Adipose tissue (tissue), 3 donors: ENCODE measurements around the gene WFDC1. TPM values are rescaled to one million over a fixed set of nuclear protein-coding genes. Genes with fewer than 3 reads are reported as not detected.

Experiments
- H3K27ac ChIP-seq: one replicate; pipeline ENCODE4 v1.5.1; 2013; ENCODE audit warnings: low read depth, low read length
- WGBS, 3 donors: extraction: QIAGEN DNeasy Blood & Tissue Kit; methylation state at CpG; one replicate each; pipeline ENCODE4 v1.1.7; 2013; 5-methylcytosine and 5-hydroxymethylcytosine counted together
- polyA plus RNA-seq, 3 donors: library from polyadenylated mRNA; stranded (reverse); fragments of 200-250 nt; gene quantifications; one replicate each; pipeline ENCODE4 v1.2.3, GENCODE V29; 2013
- donor health status: healthy with polysubstance abuse.
- donor health status: Bipolar disorder and iron deficiency.
- donor health status: healthy.

Gene WFDC1, protein sequence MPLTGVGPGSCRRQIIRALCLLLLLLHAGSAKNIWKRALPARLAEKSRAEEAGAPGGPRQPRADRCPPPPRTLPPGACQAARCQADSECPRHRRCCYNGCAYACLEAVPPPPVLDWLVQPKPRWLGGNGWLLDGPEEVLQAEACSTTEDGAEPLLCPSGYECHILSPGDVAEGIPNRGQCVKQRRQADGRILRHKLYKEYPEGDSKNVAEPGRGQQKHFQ
- 1 to 10 TPM in 2 of 3 donors, under 1 TPM in 1; 0.13 to 2.1 (median 1.6) TPM for polyA plus RNA-seq

DNA sequence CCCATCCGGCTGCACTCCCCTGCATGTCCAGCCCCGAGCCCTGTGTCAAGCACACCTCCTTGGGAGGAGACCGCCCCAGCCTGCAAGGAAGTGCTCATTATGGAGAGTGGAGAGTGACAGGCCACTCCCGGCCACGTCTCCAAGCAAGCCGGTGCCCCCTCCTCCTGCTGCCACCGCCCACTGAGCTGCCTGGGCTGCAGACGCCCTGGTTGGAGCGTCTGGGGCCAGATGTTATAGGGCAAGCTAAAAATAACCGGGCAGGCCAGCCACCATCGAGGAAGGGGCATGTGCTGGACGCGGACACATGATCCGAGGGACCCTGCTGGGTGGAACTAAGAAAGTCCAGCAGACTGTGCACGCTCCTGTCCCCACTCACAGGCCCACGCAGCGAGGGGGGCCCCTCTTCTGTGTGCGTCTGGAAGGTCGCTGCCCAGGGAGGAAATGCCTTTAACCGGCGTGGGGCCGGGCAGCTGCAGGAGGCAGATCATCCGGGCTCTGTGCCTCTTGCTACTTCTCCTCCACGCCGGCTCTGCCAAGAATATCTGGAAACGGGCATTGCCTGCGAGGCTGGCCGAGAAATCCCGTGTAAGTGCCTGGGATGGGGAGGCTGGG is at the start of gene WFDC1:
WFDC1 (plus strand) TSS at position 348 of the 612 bp plus-strand sequence; CDS start at position 442, 94 bp downstream.
- H3K27ac ChIP-seq = no peak within 1 kb of the TSS
- WGBS, 3 donors = 2 to 3% (median 3%) methylated on average over 29 of the region's 29 CpGs

DNA sequence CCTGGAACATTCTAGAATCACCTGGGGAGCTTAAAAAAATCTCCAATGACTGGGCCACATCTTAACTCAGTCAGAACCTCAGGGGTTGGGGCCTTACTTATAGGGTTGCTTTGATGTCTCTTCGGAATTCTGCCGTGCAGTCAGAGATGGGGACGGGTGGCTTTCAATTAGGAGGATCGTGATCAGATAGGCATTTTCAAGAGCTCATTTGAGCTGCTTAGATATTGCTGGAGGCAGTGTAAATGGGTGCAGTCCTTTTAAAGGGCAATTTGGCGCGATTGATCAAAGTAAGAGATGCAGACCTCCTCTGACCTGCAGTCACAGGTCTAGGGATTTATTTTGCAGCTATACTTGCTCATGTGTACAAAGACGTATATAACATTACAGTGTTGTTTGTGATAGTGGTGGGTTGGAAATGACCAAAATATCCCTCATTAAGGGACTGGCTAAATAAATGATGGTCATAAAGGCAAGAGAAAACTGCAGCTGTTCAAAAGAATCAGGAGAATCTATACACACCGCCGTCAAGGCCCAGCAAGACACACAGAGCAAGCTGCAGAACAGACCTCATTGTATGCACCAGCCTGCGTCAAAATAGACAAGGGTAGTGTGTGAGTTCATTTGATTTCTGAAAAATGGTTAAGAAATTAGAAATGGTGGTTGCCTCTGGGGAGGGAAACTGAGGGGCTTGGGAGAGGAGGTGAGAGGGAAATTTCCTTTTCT is 48.6 kb upstream of the WFDC1 start:
- no peak overlapping the region for H3K27ac ChIP-seq
- WGBS, 3 donors = 64 to 90% (median 88%) methylated on average over 10 of the region's 10 CpGs

DNA sequence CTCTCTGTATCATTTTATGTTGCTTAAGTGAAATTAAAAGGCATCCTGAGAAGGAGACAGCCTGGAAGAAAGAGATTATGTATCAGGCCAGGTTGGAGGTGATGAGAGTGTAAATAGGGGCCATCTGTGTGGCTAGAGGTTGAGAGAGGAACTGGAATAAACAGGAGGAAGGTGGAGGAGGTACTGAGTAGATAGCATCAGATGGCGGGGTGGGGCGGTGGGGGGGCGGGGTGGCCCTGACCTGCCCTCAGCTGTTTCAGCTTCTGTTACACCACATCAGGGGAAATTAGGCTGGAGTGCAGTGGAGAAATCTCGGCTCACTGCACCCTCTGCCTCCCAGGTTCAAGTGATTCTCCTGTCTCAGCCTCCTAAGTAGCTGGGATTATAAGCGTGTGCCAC is 48.0 kb upstream of the WFDC1 start:
- WGBS, 3 donors = 59 to 76% (median 70%) methylated on average over 5 of the region's 5 CpGs
- no peak overlapping the region for H3K27ac ChIP-seq

DNA sequence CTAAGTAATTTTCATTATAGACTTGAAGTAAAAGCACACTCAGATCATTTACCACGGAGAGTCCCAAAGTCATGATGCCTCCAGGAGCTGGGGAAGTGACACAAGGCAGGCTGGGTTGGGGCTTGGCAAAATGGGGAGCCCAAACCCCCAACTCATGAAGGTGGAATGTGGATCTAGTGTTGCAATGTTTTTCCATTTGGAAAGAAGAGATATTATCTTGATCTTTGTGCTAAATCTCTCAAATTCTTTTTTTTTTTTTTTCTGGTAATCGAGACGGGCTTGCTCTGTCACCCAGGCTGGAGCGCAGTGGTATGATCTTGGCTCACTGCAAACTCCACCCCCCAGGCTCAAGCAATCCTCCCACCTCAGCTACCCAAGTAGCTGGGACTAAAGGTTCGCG is 47.3 kb upstream of the WFDC1 start:
- 81 to 90% (median 83%) methylated on average over 6 of the region's 6 CpGs for WGBS, 3 donors
- no peak overlapping the region for H3K27ac ChIP-seq

DNA sequence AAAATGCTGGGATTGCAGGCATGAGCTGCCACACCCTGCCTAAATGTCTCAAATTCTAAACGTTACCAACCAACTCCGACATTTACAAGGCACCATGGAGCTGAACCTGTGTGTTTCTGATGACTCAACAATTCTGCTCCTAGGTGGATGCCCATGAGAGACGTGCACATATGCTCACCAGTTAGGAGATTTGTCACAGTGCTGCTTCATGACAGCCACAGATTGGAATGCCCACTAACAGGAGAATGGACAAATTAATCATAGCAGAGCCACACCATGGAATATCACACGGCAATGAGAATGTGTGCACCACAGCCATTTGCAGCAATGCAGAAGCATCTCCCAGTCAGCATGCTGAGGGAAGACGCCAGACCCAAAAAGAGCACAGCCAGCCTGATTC is 46.8 kb upstream of the WFDC1 start:
- no peak overlapping the region for H3K27ac ChIP-seq
- WGBS, 3 donors = 79 to 92% (median 85%) methylated on average over 5 of the region's 5 CpGs

DNA sequence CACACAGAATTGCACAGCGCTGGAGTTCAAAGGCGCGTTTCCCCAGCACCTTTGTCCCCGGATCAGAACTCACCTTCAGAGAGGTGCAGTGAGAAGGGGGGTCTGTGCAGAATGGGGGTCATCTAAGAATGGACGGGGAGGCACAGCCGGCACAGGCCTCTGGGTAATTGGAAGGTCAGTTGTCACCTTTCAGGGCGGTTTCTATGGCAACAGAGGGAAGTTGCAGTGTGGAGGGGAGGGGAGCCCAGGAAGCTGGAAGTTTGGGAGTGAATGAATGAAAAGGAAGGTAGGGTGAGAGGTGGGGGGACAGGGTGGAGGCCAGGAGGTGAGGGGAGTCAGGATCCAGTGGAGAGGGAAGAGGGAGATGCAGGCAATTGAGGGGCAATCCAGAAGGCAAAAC is 42.5 kb upstream of the WFDC1 start:
- 55 to 63% (median 60%) methylated on average over 7 of the region's 7 CpGs for WGBS, 3 donors
- no peak overlapping the region for H3K27ac ChIP-seq

DNA sequence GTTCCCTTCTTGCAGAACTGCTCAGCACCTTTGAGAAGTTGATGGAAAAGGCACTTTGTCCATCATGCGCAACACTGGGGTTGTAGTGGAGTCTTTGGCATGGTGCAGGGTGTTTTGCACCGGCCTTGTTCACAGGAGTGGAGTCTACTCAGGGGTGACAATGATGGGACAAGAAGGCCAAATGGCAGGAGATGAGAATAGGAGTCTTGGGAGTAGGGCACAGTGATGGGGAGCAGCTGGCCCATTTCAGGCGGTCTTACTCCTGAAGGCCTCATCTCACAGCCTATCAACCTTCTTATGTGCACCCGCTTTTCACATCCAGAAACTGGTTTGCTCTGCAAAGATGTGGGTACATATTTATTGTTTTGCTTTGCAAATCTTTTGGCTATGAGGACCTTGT is 41.5 kb upstream of the WFDC1 start:
- 74 to 87% (median 75%) methylated on average over 4 of the region's 4 CpGs for WGBS, 3 donors
- no peak overlapping the region for H3K27ac ChIP-seq

DNA sequence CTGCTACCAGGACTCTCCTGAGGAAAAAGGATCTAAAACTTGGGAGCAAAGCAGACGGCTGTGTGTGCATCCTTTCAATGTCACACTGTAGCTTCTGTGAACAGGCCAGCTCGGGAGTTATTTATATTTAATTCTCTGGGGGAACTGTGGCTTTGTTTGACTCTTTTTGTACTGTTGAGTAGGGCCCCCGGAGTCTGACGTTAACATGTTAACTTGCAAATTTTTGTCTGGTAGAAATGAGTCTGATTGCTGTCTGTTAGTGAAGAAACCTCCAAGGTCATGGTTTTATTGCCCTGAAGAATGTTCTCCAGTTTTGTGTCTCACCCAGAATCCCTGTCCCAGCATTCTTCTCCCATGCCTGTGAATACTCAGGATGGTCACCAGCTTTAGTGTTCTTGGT is 40.6 kb upstream of the WFDC1 start:
- WGBS, 3 donors = 44 to 61% (median 44%) methylated on average over 4 of the region's 4 CpGs
- H3K27ac ChIP-seq = no peak overlapping the region

DNA sequence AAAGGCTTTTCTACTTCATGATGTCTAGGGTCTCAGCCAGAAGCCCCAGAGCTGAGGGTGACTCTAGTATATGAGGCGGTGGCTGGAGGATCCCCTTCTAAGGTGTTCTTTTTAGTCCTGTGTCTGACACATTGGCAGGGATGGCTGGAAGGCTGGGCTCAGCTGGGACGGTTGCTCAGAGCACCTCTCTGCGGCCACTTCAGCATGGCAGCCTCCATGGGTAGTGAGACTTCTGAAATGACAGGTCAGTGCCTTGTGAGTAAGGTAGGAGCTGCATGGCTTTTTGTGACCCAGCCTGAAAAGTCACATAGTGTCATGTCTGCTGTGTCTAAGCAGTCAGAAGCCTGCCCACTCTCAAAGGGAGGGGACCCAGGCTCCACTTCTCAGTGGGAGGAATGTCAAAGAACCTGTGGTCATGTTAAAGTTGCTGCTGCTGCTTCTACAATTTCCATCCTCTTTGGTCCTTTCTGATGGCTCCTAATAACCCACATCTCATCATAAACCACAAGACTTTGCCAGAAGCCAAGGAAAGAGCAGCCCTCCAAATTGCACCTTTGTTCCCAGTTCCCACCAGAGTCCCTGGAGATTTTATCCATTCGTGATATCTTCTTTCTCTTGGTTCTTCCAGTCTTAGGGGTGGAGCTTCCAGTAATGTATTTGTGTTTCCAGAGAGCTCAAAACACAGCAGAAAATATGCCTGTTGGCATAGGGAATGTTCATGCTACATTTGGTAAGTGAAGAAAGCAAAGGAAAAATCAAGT is 39.4 kb upstream of the WFDC1 start:
- H3K27ac ChIP-seq = no peak overlapping the region

DNA sequence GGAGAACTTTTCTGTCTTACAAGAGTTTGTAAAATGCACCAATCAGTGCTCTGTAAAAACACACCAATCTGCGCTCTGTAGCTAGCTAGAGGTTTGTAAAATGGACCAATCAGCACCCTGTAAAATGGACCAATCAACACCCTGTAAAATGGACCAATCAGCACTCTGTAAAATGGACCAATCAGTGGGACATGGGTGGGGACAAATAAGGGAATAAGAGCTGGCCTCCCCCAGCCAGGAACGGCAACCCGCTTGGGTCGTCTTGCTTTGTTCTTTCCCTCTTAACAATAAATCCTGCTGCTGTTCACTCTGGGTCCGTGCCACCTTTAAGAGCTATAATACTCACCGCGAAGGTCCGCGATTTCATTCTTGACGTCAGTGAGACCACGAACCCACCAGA is 36.4 kb upstream of the WFDC1 start:
- WGBS, 3 donors = 87 to 91% (median 90%) methylated on average over 11 of the region's 11 CpGs
- no peak overlapping the region for H3K27ac ChIP-seq

More for the DNA sequence above, 39.4 kb upstream of the WFDC1 start:
- 81 to 87% (median 87%) methylated on average over 4 of the region's 4 CpGs for WGBS, 3 donors

DNA sequence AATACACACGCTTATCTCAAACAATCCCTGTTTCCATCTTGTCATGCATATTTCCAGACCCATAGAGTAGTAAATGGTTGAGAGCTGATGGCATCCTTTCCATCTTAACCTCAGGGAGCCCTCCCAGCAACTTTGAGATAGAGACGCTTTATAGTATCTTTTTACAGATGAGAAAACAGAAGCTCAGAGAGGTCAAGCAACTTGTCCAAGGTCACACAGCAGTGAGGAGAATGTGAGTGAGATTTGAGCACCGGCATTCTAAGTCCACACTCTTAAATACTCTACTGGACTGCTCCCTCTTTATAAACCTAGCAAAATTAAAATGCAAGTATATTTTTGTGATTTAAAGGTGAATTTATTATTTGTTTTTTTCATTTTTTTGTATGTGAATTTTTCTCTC is 35.0 kb upstream of the WFDC1 start:
- WGBS, 3 donors = 86 to 92% (median 92%) methylated on average over 3 of the region's 3 CpGs
- H3K27ac ChIP-seq = no peak overlapping the region

DNA sequence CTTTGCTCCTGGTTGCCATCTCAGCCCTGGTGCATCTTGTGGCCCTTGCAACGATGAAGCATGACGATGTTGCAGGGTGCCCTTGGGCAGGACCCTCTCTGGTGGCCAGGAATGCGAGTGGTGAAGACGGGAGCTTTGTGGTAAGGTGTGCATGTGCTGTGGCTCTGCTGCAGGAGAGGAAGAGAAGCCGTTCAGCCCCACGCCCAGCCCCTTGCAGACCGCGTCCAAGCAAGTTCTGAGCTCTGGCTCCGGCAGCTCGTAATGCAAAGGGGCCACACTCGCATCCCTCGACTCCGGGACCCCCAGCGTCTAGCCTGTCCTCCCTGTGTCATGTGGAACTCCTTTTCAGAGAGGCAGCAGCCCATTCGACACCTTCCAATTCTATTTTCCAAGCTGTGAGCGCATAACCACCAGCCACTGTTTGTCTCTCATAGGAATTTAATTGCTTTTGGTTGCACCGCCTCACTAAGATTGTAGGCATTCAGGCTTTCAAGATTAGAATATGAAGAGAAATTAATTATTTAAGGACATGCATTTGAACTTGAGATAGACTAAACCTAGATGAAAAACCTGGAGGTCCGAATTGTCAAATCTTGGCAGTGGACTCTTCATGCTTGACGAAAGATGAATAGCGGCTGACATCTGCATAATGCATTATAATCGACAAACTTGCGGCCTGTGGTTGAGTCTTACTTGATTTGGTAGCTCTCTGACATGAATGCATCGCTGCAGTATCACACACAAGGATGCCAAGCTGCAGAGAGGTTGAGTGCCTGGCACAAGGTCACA is 33.7 kb upstream of the WFDC1 start:
- H3K27ac ChIP-seq = no peak overlapping the region
- WGBS, 3 donors = 80 to 85% (median 81%) methylated on average over 23 of the region's 23 CpGs

DNA sequence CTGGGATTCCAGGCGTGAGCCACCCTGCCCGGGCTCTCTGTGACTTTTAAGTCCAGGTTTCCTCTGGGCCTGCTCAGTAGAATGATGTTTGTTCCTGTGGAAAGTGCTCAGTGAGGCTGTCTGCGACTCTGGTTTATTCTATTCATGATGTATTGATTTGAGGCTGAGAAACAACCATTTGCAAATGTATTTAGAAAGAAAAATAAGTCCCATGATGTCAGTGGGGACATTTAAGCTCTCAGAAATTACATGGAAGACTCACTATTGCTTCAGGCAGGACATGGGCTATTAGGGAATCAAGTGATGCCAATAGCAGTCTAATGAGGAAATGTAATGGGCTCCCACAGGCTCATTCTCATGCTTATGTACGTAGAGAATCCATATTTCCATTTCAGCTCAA is 32.6 kb upstream of the WFDC1 start:
- WGBS, 3 donors = 59 to 89% (median 88%) methylated on average over 4 of the region's 4 CpGs
- no peak overlapping the region for H3K27ac ChIP-seq

DNA sequence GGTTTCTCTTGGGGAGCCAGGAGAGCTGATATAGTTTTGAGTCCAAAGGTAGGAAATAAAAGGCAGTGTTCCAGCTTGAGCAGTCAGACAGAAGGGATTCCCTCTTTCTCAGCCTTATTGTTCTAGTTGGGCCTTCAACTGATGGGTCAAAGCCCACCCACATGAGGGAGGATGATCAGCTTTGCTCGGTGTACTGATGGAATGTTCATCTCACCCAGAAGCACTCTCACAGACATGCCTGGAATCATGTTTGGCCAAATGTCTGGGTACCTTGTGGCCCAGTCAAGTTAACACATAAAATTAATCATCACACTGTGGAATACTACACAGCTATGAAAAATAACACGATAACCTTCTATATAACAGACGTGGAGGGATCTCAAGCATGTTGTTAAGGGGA is 31.7 kb upstream of the WFDC1 start:
- no peak overlapping the region for H3K27ac ChIP-seq
- 66 to 93% (median 81%) methylated on average over 3 of the region's 3 CpGs for WGBS, 3 donors

DNA sequence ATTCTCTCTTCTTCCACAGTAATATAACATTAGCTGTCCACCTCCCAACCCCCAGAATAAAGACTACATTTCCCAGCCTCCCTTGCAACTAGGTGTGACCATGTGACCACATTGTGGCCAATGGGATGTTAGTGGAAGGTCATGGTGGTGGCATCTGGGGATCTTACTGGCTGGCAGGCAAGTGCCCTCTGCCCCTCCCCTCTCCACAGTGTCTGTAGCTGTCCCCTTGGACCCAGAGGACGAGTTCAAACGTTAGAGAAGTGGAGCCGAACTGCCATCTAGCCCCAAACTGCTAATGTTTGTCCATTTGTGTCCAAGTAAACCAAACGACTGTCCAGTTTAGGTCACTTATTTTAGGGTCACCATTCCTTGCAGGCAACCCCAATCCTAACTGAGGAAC is 28.2 kb upstream of the WFDC1 start:
- H3K27ac ChIP-seq = no peak overlapping the region
- WGBS, 3 donors = 35 to 40% (median 36%) methylated on average over 4 of the region's 4 CpGs

DNA sequence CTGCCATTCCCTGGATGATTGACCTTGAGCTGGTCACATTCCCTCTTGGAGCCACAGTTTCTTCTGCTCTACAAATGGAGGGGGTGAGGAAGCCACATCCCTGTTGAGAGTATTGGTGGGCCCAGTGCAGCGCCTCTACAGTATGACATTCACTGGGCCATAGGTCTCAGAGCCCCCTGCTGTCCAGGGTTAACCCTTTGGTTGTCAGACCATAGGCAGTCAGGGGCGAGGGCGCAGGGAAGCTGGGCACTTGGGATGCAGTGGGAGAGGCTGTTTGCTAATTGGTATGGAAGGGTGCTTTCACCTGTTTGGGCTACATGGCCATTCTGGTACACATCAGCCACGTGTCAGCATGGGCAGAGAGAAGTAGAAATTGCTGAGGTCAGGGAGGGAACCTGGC is 27.3 kb upstream of the WFDC1 start:
- WGBS, 3 donors = 74 to 86% (median 75%) methylated on average over 4 of the region's 4 CpGs
- no peak overlapping the region for H3K27ac ChIP-seq

DNA sequence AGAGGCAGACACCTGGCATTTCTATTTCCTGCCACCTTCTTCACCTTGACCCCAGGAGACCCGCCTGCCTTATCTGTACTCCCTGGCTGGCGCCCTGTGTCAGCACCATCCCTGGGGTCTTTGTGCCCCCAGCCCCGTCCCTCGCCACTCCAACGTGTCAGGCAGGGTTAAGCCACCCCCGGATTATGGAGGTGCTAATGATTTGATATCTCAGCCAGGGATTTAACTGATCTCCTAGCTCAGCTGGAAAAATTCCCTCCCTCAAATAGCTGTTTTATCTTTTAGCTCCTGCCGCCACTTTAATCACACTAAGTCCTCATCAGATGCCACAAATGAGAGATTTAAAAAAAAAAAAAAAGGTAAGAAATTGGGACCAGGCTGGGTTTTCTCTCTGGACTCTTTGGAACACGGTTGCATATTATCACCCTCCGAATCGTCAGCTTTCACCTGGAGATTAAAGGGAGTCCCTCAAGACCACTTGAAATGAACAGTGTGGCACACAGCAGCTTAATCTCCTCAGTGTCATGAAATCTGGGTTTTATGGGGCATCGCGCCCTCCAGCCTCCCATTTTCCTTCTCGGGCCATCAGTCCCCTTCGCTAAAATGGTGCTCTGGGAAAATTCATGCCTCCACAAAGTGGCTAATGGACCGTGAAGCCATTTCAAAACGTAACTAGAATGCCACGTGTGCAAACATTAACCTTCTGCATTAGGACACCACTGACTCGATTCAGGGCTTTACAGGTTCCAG is 26.2 kb upstream of the WFDC1 start:
- H3K27ac ChIP-seq = no peak overlapping the region
- 44 to 67% (median 65%) methylated on average over 18 of the region's 18 CpGs for WGBS, 3 donors

DNA sequence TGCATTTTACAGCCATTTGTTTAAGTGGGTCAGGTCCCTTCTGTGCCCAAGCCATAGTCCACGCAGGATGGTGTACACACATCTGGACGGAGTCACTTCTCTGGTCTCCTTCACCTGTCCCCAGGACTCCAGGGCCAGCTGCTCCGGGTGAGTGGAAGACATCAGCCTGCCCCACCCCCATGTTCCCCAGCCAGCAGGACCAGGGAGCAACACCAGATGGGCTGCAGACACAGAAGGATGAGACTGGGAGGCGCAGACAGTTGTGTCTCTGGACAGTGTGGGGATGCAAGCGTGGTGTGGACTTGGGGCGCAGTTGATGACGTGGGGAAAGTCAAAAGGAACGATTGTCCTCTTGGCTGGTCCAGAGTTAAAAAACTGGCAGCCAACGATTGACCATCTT is 24.6 kb upstream of the WFDC1 start:
- 81 to 87% (median 86%) methylated on average over 9 of the region's 9 CpGs for WGBS, 3 donors
- H3K27ac ChIP-seq = no peak overlapping the region
